Measurements from ENCODE around the gene AGPAT4.
A peak's percentile ranks its signal among the peaks of the same experiment; 100 is the strongest.

The AGPAT4 gene

GRCh38 chr6:161254126-161254463 lies 19.8 kb downstream of the AGPAT4 start:
- Histone ChIP-seq H3K9me3 (ENCODE audit: insufficient read depth, low read depth, low read length) (no peaks in the 10 kb centered on the region), H3K4me3 (ENCODE audit: low read length) (no peak overlapping the region), H3K4me1 (ENCODE audit: insufficient read depth, low read length) (peaks cover 17% of the 10 kb centered on the region), H3K27ac (ENCODE audit: low read length) (no peak overlapping the region), H3K9ac (ENCODE audit: low read depth, low read length) (no peak overlapping the region), H3K27me3 (ENCODE audit: insufficient read depth, low read length) (no peaks in the 10 kb centered on the region), H3K36me3 (ENCODE audit: insufficient read depth, low read depth, low read length) (peaks cover 11% of the 10 kb centered on the region; the same call in 1 of the 2 replicates)

GRCh38 chr6:161251345-161251744 lies 22.5 kb downstream of the AGPAT4 start:
- 0 out of 2 replicates have a peak, but pooled peaks cover 7% of the 10 kb centered on the region for H3K36me3 ChIP-seq (ENCODE audit: insufficient read depth, low read depth, low read length)
- H3K27me3 ChIP-seq (ENCODE audit: insufficient read depth, low read length) = no peaks in the 10 kb centered on the region
- no peak overlapping the region for H3K27ac ChIP-seq (ENCODE audit: low read length)
- H3K9me3 ChIP-seq (ENCODE audit: insufficient read depth, low read depth, low read length) = no peaks in the 10 kb centered on the region
- no peak overlapping the region for H3K4me3 ChIP-seq (ENCODE audit: low read length)
- peaks cover 17% of the 10 kb centered on the region for H3K4me1 ChIP-seq (ENCODE audit: insufficient read depth, low read length)
- H3K9ac ChIP-seq (ENCODE audit: low read depth, low read length) = no peak overlapping the region

- Histone ChIP-seq H3K9ac (ENCODE audit: low read depth, low read length) (no peak overlapping the region), H3K36me3 (ENCODE audit: insufficient read depth, low read depth, low read length) (0 out of 2 replicates have a peak, but pooled peaks cover 8% of the 10 kb centered on the region), H3K27me3 (ENCODE audit: insufficient read depth, low read length) (no peaks in the 10 kb centered on the region), H3K4me1 (ENCODE audit: insufficient read depth, low read length) (peaks cover 15% of the 10 kb centered on the region), H3K4me3 (ENCODE audit: low read length) (no peak overlapping the region), H3K9me3 (ENCODE audit: insufficient read depth, low read depth, low read length) (no peaks in the 10 kb centered on the region), H3K27ac (ENCODE audit: low read length) (no peak overlapping the region)
Observed at GRCh38 chr6:161249327-161249726, 24.5 kb downstream of the AGPAT4 start.

GRCh38 chr6:161246725-161247124 lies 27.1 kb downstream of the AGPAT4 start:
- peaks cover 23% of the 10 kb centered on the region for H3K4me1 ChIP-seq (ENCODE audit: insufficient read depth, low read length)
- no peak overlapping the region for H3K4me3 ChIP-seq (ENCODE audit: low read length)
- H3K27ac ChIP-seq (ENCODE audit: low read length) = no peak overlapping the region
- no peaks in the 10 kb centered on the region for H3K27me3 ChIP-seq (ENCODE audit: insufficient read depth, low read length)
- H3K9ac ChIP-seq (ENCODE audit: low read depth, low read length) = no peak overlapping the region
- no peaks in the 10 kb centered on the region for H3K9me3 ChIP-seq (ENCODE audit: insufficient read depth, low read depth, low read length)
- H3K36me3 ChIP-seq (ENCODE audit: insufficient read depth, low read depth, low read length) = 0 out of 2 replicates have a peak, but pooled peaks cover 4% of the 10 kb centered on the region

- Histone ChIP-seq H3K27ac (ENCODE audit: low read length) (no peak overlapping the region), H3K27me3 (ENCODE audit: insufficient read depth, low read length) (no peaks in the 10 kb centered on the region), H3K9ac (ENCODE audit: low read depth, low read length) (no peak overlapping the region), H3K9me3 (ENCODE audit: insufficient read depth, low read depth, low read length) (no peaks in the 10 kb centered on the region), H3K4me1 (ENCODE audit: insufficient read depth, low read length) (peaks cover 15% of the 10 kb centered on the region; the same call in 1 of the 2 replicates), H3K4me3 (ENCODE audit: low read length) (no peak overlapping the region), H3K36me3 (ENCODE audit: insufficient read depth, low read depth, low read length) (0 out of 2 replicates have a peak, but pooled peaks cover 4% of the 10 kb centered on the region)
Observed at GRCh38 chr6:161245363-161245762, 28.5 kb downstream of the AGPAT4 start.

GRCh38 chr6:161244725-161245124 lies 29.1 kb downstream of the AGPAT4 start:
- Histone ChIP-seq H3K36me3 (ENCODE audit: insufficient read depth, low read depth, low read length) (0 out of 2 replicates have a peak, but pooled peaks cover 4% of the 10 kb centered on the region), H3K27me3 (ENCODE audit: insufficient read depth, low read length) (no peaks in the 10 kb centered on the region), H3K27ac (ENCODE audit: low read length) (no peak overlapping the region), H3K4me3 (ENCODE audit: low read length) (no peak overlapping the region), H3K9ac (ENCODE audit: low read depth, low read length) (no peak overlapping the region), H3K9me3 (ENCODE audit: insufficient read depth, low read depth, low read length) (no peaks in the 10 kb centered on the region), H3K4me1 (ENCODE audit: insufficient read depth, low read length) (peaks cover 17% of the 10 kb centered on the region; the same call in 1 of the 2 replicates)

GRCh38 chr6:161242779-161243693 lies 30.8 kb downstream of the AGPAT4 start:
- H3K36me3 ChIP-seq (ENCODE audit: insufficient read depth, low read depth, low read length) = peaks cover 12% of the 10 kb centered on the region; the same call in 1 of the 2 replicates
- H3K9me3 ChIP-seq (ENCODE audit: insufficient read depth, low read depth, low read length) = no peaks in the 10 kb centered on the region
- no peak overlapping the region for H3K27ac ChIP-seq (ENCODE audit: low read length)
- peak overlapping the region; percentile 17; the same call in 1 of the 2 replicates for H3K4me3 ChIP-seq (ENCODE audit: low read length)
- no peaks in the 10 kb centered on the region for H3K27me3 ChIP-seq (ENCODE audit: insufficient read depth, low read length)
- H3K4me1 ChIP-seq (ENCODE audit: insufficient read depth, low read length) = peaks cover 21% of the 10 kb centered on the region; the same call in 1 of the 2 replicates
- H3K9ac ChIP-seq (ENCODE audit: low read depth, low read length) = no peak overlapping the region

GRCh38 chr6:161242113-161242512 lies 31.7 kb downstream of the AGPAT4 start:
- Histone ChIP-seq H3K4me1 (ENCODE audit: insufficient read depth, low read length) (peaks cover 23% of the 10 kb centered on the region; the same call in 1 of the 2 replicates), H3K9me3 (ENCODE audit: insufficient read depth, low read depth, low read length) (no peaks in the 10 kb centered on the region), H3K27ac (ENCODE audit: low read length) (no peak overlapping the region), H3K27me3 (ENCODE audit: insufficient read depth, low read length) (no peaks in the 10 kb centered on the region), H3K36me3 (ENCODE audit: insufficient read depth, low read depth, low read length) (peaks cover 12% of the 10 kb centered on the region; the same call in 1 of the 2 replicates), H3K4me3 (ENCODE audit: low read length) (no peak overlapping the region), H3K9ac (ENCODE audit: low read depth, low read length) (no peak overlapping the region)

GRCh38 chr6:161239001-161239400 lies 34.9 kb downstream of the AGPAT4 start:
- Histone ChIP-seq H3K27me3 (ENCODE audit: insufficient read depth, low read length) (no peaks in the 10 kb centered on the region), H3K9me3 (ENCODE audit: insufficient read depth, low read depth, low read length) (no peaks in the 10 kb centered on the region), H3K4me3 (ENCODE audit: low read length) (no peak overlapping the region), H3K9ac (ENCODE audit: low read depth, low read length) (no peak overlapping the region), H3K36me3 (ENCODE audit: insufficient read depth, low read depth, low read length) (peaks cover 7% of the 10 kb centered on the region; the same call in 1 of the 2 replicates), H3K27ac (ENCODE audit: low read length) (no peak overlapping the region), H3K4me1 (ENCODE audit: insufficient read depth, low read length) (peaks cover 32% of the 10 kb centered on the region; the same call in 1 of the 2 replicates)

- H3K4me3 ChIP-seq (ENCODE audit: low read length) = no peak overlapping the region
- H3K36me3 ChIP-seq (ENCODE audit: insufficient read depth, low read depth, low read length) = peaks cover 7% of the 10 kb centered on the region; the same call in 1 of the 2 replicates
Observed at GRCh38 chr6:161238500-161238899, 35.4 kb downstream of the AGPAT4 start.

GRCh38 chr6:161238081-161238480 lies 35.8 kb downstream of the AGPAT4 start:
- Histone ChIP-seq H3K36me3 (ENCODE audit: insufficient read depth, low read depth, low read length) (peaks cover 7% of the 10 kb centered on the region; the same call in 1 of the 2 replicates), H3K9me3 (ENCODE audit: insufficient read depth, low read depth, low read length) (no peaks in the 10 kb centered on the region), H3K9ac (ENCODE audit: low read depth, low read length) (no peak overlapping the region), H3K27ac (ENCODE audit: low read length) (no peak overlapping the region), H3K27me3 (ENCODE audit: insufficient read depth, low read length) (no peaks in the 10 kb centered on the region), H3K4me1 (ENCODE audit: insufficient read depth, low read length) (peaks cover 24% of the 10 kb centered on the region; the same call in 1 of the 2 replicates), H3K4me3 (ENCODE audit: low read length) (no peak overlapping the region)

More at GRCh38 chr6:161238500-161238899, 35.4 kb downstream of the AGPAT4 start:
- H3K9ac ChIP-seq (ENCODE audit: low read depth, low read length) = no peak overlapping the region
- H3K27me3 ChIP-seq (ENCODE audit: insufficient read depth, low read length) = no peaks in the 10 kb centered on the region
- peaks cover 27% of the 10 kb centered on the region; the same call in 1 of the 2 replicates for H3K4me1 ChIP-seq (ENCODE audit: insufficient read depth, low read length)
- no peak overlapping the region for H3K27ac ChIP-seq (ENCODE audit: low read length)
- H3K9me3 ChIP-seq (ENCODE audit: insufficient read depth, low read depth, low read length) = no peaks in the 10 kb centered on the region

Data from iPS-20b (cell line).